Bronchial epithelial cell (primary cell): ENCODE measurements around the gene PHKG2. TPM values are rescaled to one million over a fixed set of nuclear protein-coding genes. Genes with fewer than 3 reads are reported as not detected.

Experiments
- DNase-seq: peaks from one replicate; pipeline ENCODE4 v3.0.0-alpha.2; 2010; ENCODE audit warnings: low read depth
- FAIRE-seq: peaks from 2 replicates; lab custom pipeline; 2011; peaks lifted over from hg19 to GRCh38; lab: Jason Lieb, UNC
- H3K27me3 ChIP-seq: 2 replicates; pipeline ENCODE4 v1.5.1; 2011; ENCODE audit warnings: low read length; ENCODE audit not compliant: control insufficient read depth, insufficient read depth
- H3K36me3 ChIP-seq: 2 replicates; pipeline ENCODE4 v1.5.1; 2011; ENCODE audit warnings: low read length; ENCODE audit not compliant: control insufficient read depth, insufficient read depth
- H3K4me3 ChIP-seq: 2 replicates; pipeline ENCODE4 v1.5.1; 2011; ENCODE audit warnings: mild to moderate bottlenecking, low read depth, low read length, control low read depth
- CTCF ChIP-seq: IDR thresholded peaks from 2 replicates; pipeline ENCODE4 v1.5.1; 2011; ENCODE audit warnings: mild to moderate bottlenecking, moderate library complexity, low read length, control low read depth, inconsistent platforms; ENCODE audit not compliant: insufficient read depth, severe bottlenecking
- total RNA-seq: library from RNA; depleted of rRNA; stranded (reverse); fragments of >200 nt; gene quantifications from 2 replicates; pipeline ENCODE4 v1.2.1, GENCODE V29; 2014

PHKG2 gene
- total RNA-seq, 1 donor from 2014 or later = 14.2 TPM

- Histone ChIP-seq H3K27me3 (no peaks in the 10 kb centered on the region), H3K4me3 (no peak overlapping the region), H3K36me3 (peaks cover 52% of the 10 kb centered on the region)
- DNase-seq (no peak), FAIRE-seq (no peak)
- TF ChIP-seq CTCF = no peak
These were observed 27.5 kb upstream of the PHKG2 start for GRCh38 chr16:30720694-30721093.

GRCh38 chr16:30721167-30721566 lies 27.1 kb upstream of the PHKG2 start:
- FAIRE-seq (no peak), DNase-seq (no peak)
- Histone ChIP-seq H3K4me3 (no peak overlapping the region), H3K27me3 (no peaks in the 10 kb centered on the region), H3K36me3 (peaks cover 48% of the 10 kb centered on the region)
- TF ChIP-seq CTCF = no peak

- no peak for FAIRE-seq
- no peak for TF ChIP-seq CTCF
- peak; percentile 44 for DNase-seq
- Histone ChIP-seq H3K4me3 (no peak overlapping the region), H3K27me3 (no peaks in the 10 kb centered on the region), H3K36me3 (peaks cover 46% of the 10 kb centered on the region)
These were observed 26.6 kb upstream of the PHKG2 start for GRCh38 chr16:30721606-30722005.

- TF ChIP-seq CTCF = no peak
- no peaks in the 10 kb centered on the region for H3K27me3 ChIP-seq
- no peak for FAIRE-seq
These were observed 25.8 kb upstream of the PHKG2 start for GRCh38 chr16:30722443-30722842.

GRCh38 chr16:30722916-30723315 lies 25.3 kb upstream of the PHKG2 start:
- H3K4me3 ChIP-seq = no peak overlapping the region
- no peaks in the 10 kb centered on the region for H3K27me3 ChIP-seq
- no peak for FAIRE-seq
- no peak for DNase-seq
- H3K36me3 ChIP-seq = peaks cover 43% of the 10 kb centered on the region
- TF ChIP-seq CTCF = no peak

More at GRCh38 chr16:30722443-30722842, 25.8 kb upstream of the PHKG2 start:
- Histone ChIP-seq H3K4me3 (no peak overlapping the region), H3K36me3 (peaks cover 46% of the 10 kb centered on the region)
- DNase-seq = no peak

GRCh38 chr16:30723725-30724355 lies 24.4 kb upstream of the PHKG2 start:
- H3K27me3 ChIP-seq = no peaks in the 10 kb centered on the region
- H3K36me3 ChIP-seq = peaks cover 42% of the 10 kb centered on the region
- no peak for TF ChIP-seq CTCF
- FAIRE-seq (peak; percentile 62), DNase-seq (no peak)
- H3K4me3 ChIP-seq = no peak overlapping the region
